Measurements from ENCODE around the gene ATP2A1. TPM values are rescaled to one million over a fixed set of nuclear protein-coding genes. Genes with fewer than 3 reads are reported as not detected.

The ATP2A1 gene
- total RNA-seq, 1 donor from 2014 or later = 4.5 TPM

DNA sequence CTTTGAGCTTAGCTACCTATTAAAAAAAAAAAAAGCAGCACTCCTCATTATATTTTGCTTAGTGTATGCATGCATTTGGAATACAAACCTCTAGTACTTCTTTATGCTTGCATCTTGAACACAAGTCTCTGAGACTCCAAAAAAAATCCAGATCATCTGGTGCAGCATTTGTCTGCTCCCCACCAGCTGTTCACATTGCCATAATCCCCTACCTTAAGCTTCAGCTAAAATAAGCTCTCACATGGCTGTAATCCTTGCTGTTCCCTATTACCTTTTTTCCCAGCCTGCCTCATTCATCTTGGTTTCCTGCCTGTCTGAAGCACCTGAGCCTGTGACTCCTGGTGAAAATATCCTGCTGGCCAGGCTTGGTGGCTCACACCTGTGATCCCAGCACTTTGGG lies 65.0 kb downstream of the ATP2A1 start:
- DNase-seq = no peak
- H3K36me3 Mint-ChIP-seq (ENCODE audit: unreplicated experiment) = no peaks in the 10 kb centered on the region
- peaks cover 5% of the 10 kb centered on the region for H3K27me3 Mint-ChIP-seq (ENCODE audit: unreplicated experiment)
- peaks cover 2% of the 10 kb centered on the region for H3K9me3 Mint-ChIP-seq (ENCODE audit: unreplicated experiment)
- peaks cover 13% of the 10 kb centered on the region for H3K4me1 Mint-ChIP-seq (ENCODE audit: low read depth, unreplicated experiment)
- no peak overlapping the region for H3K4me3 Mint-ChIP-seq (ENCODE audit: unreplicated experiment)
- no peak for TF ChIP-seq CTCF (IDR thresholded peaks at IDR 0.05; ENCODE audit: partially characterized antibody, unreplicated experiment)
- no peak overlapping the region for H3K27ac Mint-ChIP-seq (ENCODE audit: unreplicated experiment)

DNA sequence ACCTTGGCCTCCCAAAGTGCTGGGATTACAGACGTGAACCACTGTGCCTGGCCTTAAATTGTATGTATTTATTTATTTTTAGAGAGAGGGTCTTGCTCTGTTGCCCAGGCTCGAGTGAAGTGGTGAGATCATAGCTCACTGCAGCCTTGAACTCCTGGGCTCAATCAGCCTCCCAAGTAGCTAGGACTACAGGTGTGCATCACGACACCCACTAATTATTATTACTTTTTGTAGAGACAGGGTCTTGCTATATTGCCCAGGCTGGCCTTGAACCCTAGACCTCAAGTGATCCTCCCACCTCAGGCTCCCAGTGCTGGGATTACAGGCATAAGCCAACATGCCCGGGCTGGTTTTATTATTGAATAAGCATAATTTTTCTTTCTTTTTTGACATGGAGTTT lies 68.4 kb downstream of the ATP2A1 start:
- H3K4me1 Mint-ChIP-seq (ENCODE audit: low read depth, unreplicated experiment) = peaks cover 17% of the 10 kb centered on the region
- TF ChIP-seq CTCF (IDR thresholded peaks at IDR 0.05; ENCODE audit: partially characterized antibody, unreplicated experiment) = no peak
- peaks cover 8% of the 10 kb centered on the region for H3K9me3 Mint-ChIP-seq (ENCODE audit: unreplicated experiment)
- no peaks in the 10 kb centered on the region for H3K36me3 Mint-ChIP-seq (ENCODE audit: unreplicated experiment)
- DNase-seq = no peak
- no peak overlapping the region for H3K27ac Mint-ChIP-seq (ENCODE audit: unreplicated experiment)
- no peak overlapping the region for H3K4me3 Mint-ChIP-seq (ENCODE audit: unreplicated experiment)
- peaks cover 6% of the 10 kb centered on the region for H3K27me3 Mint-ChIP-seq (ENCODE audit: unreplicated experiment)

DNA sequence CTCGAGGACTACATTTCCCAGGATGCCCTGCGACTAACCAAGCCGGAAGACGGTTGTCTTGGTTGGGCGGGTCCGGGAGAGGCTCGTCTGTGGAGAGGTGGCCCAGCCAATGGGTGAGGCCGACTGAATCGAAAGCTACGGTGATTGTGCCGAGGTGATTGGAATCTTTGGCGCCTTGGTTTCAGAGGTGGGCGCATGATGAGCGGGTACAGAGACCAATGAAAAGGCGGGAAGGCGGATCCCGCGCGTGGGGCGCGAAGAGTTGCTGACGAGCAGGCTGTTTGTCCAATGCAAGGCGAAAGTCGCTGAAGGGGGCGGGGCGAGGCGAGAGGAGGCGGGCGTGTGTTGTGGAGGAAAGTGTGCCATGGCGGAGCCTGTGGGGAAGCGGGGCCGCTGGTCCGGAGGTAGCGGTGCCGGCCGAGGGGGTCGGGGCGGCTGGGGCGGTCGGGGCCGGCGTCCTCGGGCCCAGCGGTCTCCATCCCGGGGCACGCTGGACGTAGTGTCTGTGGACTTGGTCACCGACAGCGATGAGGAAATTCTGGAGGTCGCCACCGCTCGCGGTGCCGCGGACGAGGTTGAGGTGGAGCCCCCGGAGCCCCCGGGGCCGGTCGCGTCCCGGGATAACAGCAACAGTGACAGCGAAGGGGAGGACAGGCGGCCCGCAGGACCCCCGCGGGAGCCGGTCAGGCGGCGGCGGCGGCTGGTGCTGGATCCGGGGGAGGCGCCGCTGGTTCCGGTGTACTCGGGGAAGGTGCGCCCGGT lies 72.5 kb downstream of the ATP2A1 start, which contains the start of gene NFATC2IP:
NFATC2IP (plus strand) TSS at position 290 of the 762 bp plus-strand sequence; CDS start at position 365, 75 bp downstream.
- peak within 1 kb of the TSS; percentile 90 for H3K27ac Mint-ChIP-seq (ENCODE audit: unreplicated experiment)
- DNase-seq = peak; percentile 99
- peaks cover 8% of the 10 kb centered on the region for H3K9me3 Mint-ChIP-seq (ENCODE audit: unreplicated experiment)
- H3K4me3 Mint-ChIP-seq (ENCODE audit: unreplicated experiment) = peak within 1 kb of the TSS; percentile 99
- peaks cover 4% of the 10 kb centered on the region for H3K27me3 Mint-ChIP-seq (ENCODE audit: unreplicated experiment)
- H3K36me3 Mint-ChIP-seq (ENCODE audit: unreplicated experiment) = no peaks in the 10 kb centered on the region
- no peak for TF ChIP-seq CTCF (IDR thresholded peaks at IDR 0.05; ENCODE audit: partially characterized antibody, unreplicated experiment)
- peaks cover 13% of the 10 kb centered on the region for H3K4me1 Mint-ChIP-seq (ENCODE audit: low read depth, unreplicated experiment)

DNA sequence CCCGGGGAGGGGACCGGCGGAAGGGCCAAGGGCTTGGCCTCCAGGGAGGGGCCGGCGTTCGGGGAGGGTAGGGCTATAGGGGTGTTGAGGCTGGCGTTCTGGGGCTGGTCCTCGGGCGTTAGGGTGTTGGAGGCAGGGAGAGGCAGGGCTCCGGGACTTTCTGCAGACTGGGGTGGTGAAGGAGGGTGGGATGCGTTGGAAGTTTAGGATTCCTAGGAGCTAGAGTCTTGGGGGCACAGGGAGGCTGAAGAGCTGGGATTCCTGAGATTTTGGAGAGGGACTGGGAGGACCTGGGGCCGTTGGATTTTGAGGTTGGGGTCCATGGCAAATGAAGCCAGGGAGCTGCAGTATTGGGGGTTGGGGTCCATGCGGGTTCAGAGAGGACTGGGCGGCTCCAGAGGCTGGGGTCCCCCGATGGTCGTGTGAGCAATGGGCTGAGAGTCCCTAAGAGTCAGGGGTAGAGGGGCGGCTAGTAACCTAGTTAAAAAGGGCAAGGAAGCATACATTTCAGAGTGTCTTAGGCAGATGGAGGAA lies 73.2 kb downstream of the ATP2A1 start:
- DNase-seq = peak; percentile 47
- Mint-ChIP-seq H3K9me3 (ENCODE audit: unreplicated experiment) (peaks cover 8% of the 10 kb centered on the region), H3K27me3 (ENCODE audit: unreplicated experiment) (peaks cover 5% of the 10 kb centered on the region), H3K4me1 (ENCODE audit: low read depth, unreplicated experiment) (peaks cover 12% of the 10 kb centered on the region), H3K4me3 (ENCODE audit: unreplicated experiment) (peak overlapping the region; percentile 99), H3K36me3 (ENCODE audit: unreplicated experiment) (peaks cover 3% of the 10 kb centered on the region), H3K27ac (ENCODE audit: unreplicated experiment) (peak overlapping the region; percentile 90)
- TF ChIP-seq CTCF (IDR thresholded peaks at IDR 0.05; ENCODE audit: partially characterized antibody, unreplicated experiment) = no peak

Small RNA genes within 50 kb of the gene (microRNA-seq; reads per million reads assigned to microRNA genes)
- gene MIR4721 (ENCODE audit: unreplicated experiment) = 0.41 reads per million

Other genes with a start within 250 kb of the ATP2A1 start
- not detected for gene NPIPB8, start 240.4 kb upstream of the ATP2A1 start, total RNA-seq (ENCODE audit: unreplicated experiment)
- 832 TPM for gene EIF3C, start 167.0 kb upstream of the ATP2A1 start, total RNA-seq (ENCODE audit: unreplicated experiment)
- gene NPIPB9, start 126.7 kb upstream of the ATP2A1 start, total RNA-seq (ENCODE audit: unreplicated experiment) = 3.0 TPM
- gene ATXN2L, start 55.5 kb upstream of the ATP2A1 start, total RNA-seq (ENCODE audit: unreplicated experiment) = 261 TPM
- 143 TPM for gene TUFM, start 32.1 kb upstream of the ATP2A1 start, total RNA-seq (ENCODE audit: unreplicated experiment)
- gene SH2B1, start 14.6 kb upstream of the ATP2A1 start, total RNA-seq (ENCODE audit: unreplicated experiment) = 72.1 TPM
- gene RABEP2, start 46.8 kb downstream of the ATP2A1 start, total RNA-seq (ENCODE audit: unreplicated experiment) = 15.3 TPM
- gene CD19, start 53.5 kb downstream of the ATP2A1 start, total RNA-seq (ENCODE audit: unreplicated experiment) = 0.27 TPM
- 59.6 TPM for gene NFATC2IP, start 72.4 kb downstream of the ATP2A1 start, total RNA-seq (ENCODE audit: unreplicated experiment)
- 50.6 TPM for gene SPNS1, start 96.3 kb downstream of the ATP2A1 start, total RNA-seq (ENCODE audit: unreplicated experiment)
- 8.3 TPM for gene LAT, start 106.6 kb downstream of the ATP2A1 start, total RNA-seq (ENCODE audit: unreplicated experiment)

Measured in glutamatergic neuron (in vitro differentiated cells).